SK-N-MC (cell line): ENCODE data around the gene ACTG2.
A peak's percentile ranks its signal among the peaks of the same experiment; 100 is the strongest.

Source experiments
- DNase-seq: peaks from one replicate; pipeline ENCODE4 v3.0.0-alpha.2; 2011; ENCODE audit warnings: low read depth, low spot score
- H3K27ac ChIP-seq: fragments of 200-600 bp; sonication (generic); 2 replicates; pipeline ENCODE4 v1.5.1; 2016; ENCODE audit warnings: mixed run types
- H3K36me3 ChIP-seq: fragments of 200-600 bp; sonication (generic); 2 replicates; pipeline ENCODE4 v1.6.1; 2017; ENCODE audit warnings: antibody characterized with exemption, low read length, mixed read lengths; ENCODE audit not compliant: insufficient read depth
- H3K4me3 ChIP-seq: fragments of 200-600 bp; sonication (generic); 2 replicates; pipeline ENCODE4 v1.5.1; 2016
- H3K9ac ChIP-seq: fragments of 200-600 bp; sonication (generic); 2 replicates; pipeline ENCODE4 v1.8.0; 2017; ENCODE audit warnings: mixed run types, mixed read lengths; ENCODE audit not compliant: insufficient read length
- H3K9me3 ChIP-seq: fragments of 200-600 bp; sonication (generic); 2 replicates; pipeline ENCODE4 v1.6.1; 2017; ENCODE audit warnings: low read depth, mild to moderate bottlenecking, antibody characterized with exemption, low read length, moderate library complexity, mixed read lengths
- EZH2 ChIP-seq: fragments of 200-600 bp; sonication (generic); IDR thresholded peaks from one replicate; pipeline ENCODE4 v1.6.1; 2017; ENCODE audit warnings: antibody characterized with exemption
- FOXP2 ChIP-seq: optimal IDR thresholded peaks from 2 replicates; pipeline ENCODE3; 2011; ENCODE audit warnings: mild to moderate bottlenecking, moderate library complexity; ENCODE audit not compliant: insufficient read depth; ENCODE audit errors: extremely low read length, control extremely low read depth
- POLR2AphosphoS5 ChIP-seq: IDR thresholded peaks from 2 replicates; pipeline ENCODE4 v1.6.1; 2012; ENCODE audit warnings: mild to moderate bottlenecking, low read depth, low read length, borderline replicate concordance

The ACTG2 gene

DNA sequence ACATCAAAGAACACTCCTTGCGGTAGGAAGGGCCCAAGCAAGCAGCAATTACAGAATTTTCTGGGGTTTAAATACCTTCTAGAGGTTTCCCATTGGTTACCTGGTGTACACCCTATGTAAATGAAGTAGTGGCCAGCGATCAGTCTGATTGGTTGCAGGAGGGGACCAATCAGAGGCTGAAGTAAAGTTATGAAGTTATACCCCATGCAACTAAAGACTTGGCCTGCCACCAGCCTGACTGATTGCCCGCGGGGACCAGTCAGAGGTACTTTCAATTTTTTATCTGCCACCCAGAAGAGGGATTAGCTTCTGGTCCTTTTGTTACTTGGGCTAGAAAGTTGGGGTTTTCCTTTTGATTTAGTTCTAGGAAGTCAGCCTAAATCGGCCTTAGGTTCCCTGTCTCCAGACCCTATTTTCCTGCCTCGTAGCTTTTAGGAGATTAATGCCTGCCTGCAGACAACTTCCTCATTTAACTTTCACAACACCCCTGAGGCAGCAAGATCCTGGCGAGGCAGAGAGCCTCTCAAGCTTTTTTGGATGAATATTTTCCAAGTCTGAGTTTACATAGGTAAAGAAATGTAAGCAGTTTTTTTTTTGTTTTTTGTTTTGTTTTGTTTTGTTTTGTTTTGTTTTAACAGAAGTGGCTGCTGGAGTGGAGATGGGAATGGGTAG is 32.4 kb downstream of the ACTG2 start:
- no peaks in the 10 kb centered on the region for H3K9me3 ChIP-seq
- DNase-seq, result no peak
- no peak overlapping the region for H3K27ac ChIP-seq
- no peak for TF ChIP-seq EZH2
- TF ChIP-seq FOXP2, result no peak
- H3K4me3 ChIP-seq, result no peak overlapping the region
- H3K36me3 ChIP-seq, result peaks cover 9% of the 10 kb centered on the region; the same call in 1 of the 2 replicates
- no peak overlapping the region for H3K9ac ChIP-seq

DNA sequence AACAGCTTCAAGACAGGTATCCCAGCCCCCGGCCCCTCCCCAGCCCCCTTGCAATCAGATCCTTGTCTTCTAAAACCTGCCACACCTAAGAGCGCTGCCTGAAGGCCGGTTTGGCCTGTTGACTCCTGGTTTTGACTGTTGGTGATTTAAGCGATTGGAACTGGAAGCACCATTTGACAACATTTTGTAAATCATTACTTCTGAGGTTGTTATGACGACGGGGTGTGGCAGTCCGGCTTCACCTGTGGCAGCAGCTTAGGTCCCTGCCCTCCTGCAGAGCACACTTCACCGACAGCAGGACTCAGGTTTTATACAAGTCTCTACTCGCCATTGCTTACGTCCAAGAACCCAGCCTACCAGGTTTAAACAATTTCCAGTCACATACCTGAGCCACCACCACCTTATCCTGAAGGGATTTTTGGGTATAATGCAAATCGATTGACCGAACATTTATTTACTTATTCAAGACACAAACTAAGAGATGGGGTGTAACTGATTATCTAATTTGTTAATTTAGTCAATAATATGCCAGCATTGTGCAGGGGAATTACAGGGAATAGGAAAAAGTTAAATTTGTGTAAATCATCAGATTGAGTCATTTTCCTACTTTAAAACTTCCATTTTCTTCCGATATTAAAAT is 33.2 kb downstream of the ACTG2 start:
- Histone ChIP-seq H3K4me3 (peak overlapping the region; percentile 91), H3K36me3 (peaks cover 10% of the 10 kb centered on the region; the same call in 1 of the 2 replicates), H3K27ac (peak overlapping the region; percentile 87), H3K9ac (peak overlapping the region; percentile 81), H3K9me3 (no peaks in the 10 kb centered on the region)
- no peak for TF ChIP-seq POLR2AphosphoS5
- TF ChIP-seq EZH2, result no peak
- TF ChIP-seq FOXP2, result no peak
- DNase-seq, result no peak

DNA sequence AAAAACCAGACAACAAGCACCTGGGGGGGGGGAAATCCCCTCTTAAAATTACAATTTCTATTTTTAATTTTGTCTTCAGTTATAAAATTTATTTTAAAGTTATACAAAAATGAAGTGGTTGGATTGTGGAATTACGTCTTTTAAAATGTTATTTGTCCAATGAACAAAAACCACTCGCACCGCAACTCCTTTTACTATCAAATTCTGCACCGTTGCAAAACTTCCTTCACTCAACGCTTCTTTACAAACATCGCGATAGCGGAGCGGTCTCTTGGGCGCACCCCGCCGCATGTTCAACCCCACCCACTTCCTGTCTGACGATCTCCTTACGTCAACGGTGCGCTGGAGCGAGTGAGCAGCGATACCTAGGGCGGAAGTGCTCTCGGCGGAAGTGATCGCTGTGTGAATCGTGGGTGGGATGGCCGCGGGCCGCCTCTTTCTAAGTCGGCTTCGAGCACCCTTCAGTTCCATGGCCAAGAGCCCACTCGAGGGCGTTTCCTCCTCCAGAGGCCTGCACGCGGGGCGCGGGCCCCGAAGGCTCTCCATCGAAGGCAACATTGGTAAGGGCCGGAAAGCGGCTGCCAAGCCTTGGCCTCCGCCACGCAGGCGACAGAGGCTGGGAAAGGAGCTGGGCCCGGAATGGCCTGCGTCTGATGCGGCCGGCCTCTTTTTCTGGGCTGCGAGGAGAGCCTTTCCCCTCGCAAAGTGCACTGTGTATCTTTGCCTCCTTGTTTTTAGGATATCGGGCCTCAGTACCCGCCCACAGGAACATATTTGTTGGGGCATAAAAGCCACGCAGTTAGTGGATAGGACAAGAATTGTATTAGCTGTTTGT is 33.9 kb downstream of the ACTG2 start, which contains the start of gene DGUOK:
Gene DGUOK (plus strand): TSS at position 388 of the 835 bp plus-strand sequence. CDS start 31 bp downstream, at position 419.
- TF ChIP-seq FOXP2 (peak; percentile 86), EZH2 (no peak), POLR2AphosphoS5 (peak; percentile 96)

DNA sequence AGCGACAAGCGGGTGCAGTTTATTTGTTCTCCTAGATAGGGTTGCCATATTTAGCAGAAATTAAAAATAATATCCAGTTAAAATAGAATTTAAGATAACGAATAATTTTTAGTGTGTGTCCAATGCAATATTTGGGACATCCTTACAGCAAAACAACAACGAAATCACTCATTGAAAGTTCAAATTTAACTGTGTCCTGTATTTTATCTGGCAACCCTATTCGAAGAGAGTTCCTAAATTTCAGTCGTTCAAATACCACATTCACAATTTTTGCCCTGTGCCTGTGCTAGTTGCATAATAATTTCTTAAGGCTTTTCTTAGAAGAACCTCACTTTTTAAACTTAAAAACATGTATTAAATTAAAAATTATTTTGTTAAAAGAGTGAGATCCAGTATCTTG is 34.5 kb downstream of the ACTG2 start:
- Histone ChIP-seq H3K9ac (peak overlapping the region; percentile 96), H3K27ac (peak overlapping the region; percentile 88), H3K36me3 (peaks cover 21% of the 10 kb centered on the region; the same call in 1 of the 2 replicates), H3K9me3 (no peaks in the 10 kb centered on the region), H3K4me3 (peak overlapping the region; percentile 91)
- no peak for TF ChIP-seq POLR2AphosphoS5
- no peak for TF ChIP-seq EZH2
- TF ChIP-seq FOXP2, result no peak
- no peak for DNase-seq

More for the DNA sequence above, 33.9 kb downstream of the ACTG2 start, which contains the start of gene DGUOK:
- DNase-seq, result peak; percentile 97
- Histone ChIP-seq H3K27ac (peak within 1 kb of the TSS; percentile 88), H3K4me3 (peak within 1 kb of the TSS; percentile 91), H3K9me3 (no peaks in the 10 kb centered on the region), H3K9ac (peak within 1 kb of the TSS; percentile 96), H3K36me3 (peaks cover 15% of the 10 kb centered on the region; the same call in 1 of the 2 replicates)

DNA sequence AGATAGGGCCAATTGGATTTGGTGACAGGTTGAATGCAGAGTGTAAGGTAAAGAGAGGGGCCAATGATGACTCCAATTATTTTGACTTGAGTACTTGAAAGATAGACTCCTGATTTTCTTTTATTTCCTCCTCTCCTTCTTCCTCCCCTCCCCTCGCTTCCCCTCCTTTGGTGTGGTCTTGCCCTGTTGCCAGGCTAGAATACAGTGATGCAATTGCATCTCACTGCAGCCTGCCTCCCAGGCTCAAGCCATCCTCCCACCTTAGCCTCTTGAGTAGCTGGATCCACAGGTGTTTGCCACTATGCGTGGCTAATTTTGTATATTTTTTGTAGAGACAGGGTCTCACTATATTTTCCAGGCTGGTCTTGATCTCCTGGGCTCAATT is 36.1 kb downstream of the ACTG2 start:
- Histone ChIP-seq H3K9ac (no peak overlapping the region), H3K27ac (no peak overlapping the region), H3K4me3 (no peak overlapping the region), H3K9me3 (no peaks in the 10 kb centered on the region), H3K36me3 (peaks cover 35% of the 10 kb centered on the region; the same call in 1 of the 2 replicates)
- no peak for DNase-seq
- TF ChIP-seq EZH2 (no peak), FOXP2 (no peak), POLR2AphosphoS5 (no peak)

DNA sequence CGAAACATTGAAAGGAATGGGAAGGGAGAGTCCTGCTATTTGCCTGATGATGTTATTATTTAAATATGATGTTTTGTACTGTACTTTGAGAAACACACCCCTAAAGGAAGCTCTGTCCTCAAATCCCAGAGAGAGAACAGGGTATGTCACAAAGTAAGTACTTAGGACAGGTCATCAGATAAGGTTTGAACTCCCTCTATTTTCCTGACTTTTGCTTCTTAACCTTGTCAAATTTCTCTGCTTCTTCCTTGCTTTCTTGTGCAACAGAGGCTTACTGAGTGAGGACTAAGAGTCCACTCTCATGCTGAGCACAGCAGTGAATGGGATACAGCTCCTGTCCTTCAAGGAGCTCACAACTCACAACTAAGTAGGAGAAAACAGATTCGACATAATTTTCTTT is 37.6 kb downstream of the ACTG2 start:
- H3K36me3 ChIP-seq, result peaks cover 44% of the 10 kb centered on the region; the same call in 1 of the 2 replicates
- H3K4me3 ChIP-seq, result no peak overlapping the region

DNA sequence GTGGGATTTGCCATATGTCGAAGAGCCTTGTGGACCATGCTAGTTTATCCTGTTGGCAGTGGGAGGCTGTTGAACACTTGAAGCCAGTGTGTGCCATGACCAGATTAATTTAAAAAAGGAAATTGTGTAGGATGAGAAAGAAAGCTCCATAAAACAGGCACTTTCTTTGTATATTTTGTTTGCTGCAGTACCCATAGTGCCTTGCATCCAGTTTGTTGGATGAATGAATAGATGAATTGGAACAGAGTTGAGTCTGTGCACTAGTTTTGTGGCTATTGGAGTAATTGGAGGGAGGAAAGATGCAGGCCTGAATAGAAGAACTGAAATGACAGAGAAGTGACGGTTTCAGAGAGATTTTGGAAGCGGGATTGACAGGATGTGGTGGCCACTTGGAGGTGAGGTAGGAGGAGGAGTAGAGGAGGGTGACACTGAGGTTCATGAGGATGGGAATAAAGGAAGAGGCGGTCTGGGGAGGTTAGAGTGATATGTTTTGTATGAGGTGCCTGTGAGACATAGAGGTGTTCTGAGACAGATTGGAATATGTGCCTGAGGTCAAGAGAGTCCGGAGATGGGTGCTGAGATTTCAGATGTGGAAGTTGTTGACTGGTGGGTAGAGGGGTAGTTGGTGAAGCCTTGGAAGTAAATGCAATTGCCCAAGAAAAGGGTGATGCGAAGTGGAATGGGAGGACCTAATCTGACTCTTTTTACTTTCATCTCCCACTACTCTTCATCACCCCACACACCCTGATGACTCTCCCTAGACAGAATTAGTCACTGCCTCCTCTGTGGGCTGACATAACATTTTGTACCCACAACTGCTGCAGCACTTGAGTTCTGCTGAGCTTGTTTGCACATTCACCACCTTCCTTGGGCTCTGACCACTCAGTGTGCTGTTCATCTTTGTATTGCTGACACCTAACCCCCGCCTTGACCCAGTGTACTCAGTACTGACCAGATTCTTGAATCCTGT is 39.0 kb downstream of the ACTG2 start:
- Histone ChIP-seq H3K9ac (no peak overlapping the region), H3K27ac (no peak overlapping the region), H3K4me3 (no peak overlapping the region), H3K9me3 (no peaks in the 10 kb centered on the region), H3K36me3 (peaks cover 50% of the 10 kb centered on the region)
- TF ChIP-seq EZH2 (no peak), FOXP2 (no peak), POLR2AphosphoS5 (no peak)
- DNase-seq, result no peak

More for the DNA sequence above, 37.6 kb downstream of the ACTG2 start:
- no peak for TF ChIP-seq EZH2
- no peak for TF ChIP-seq POLR2AphosphoS5
- no peak for TF ChIP-seq FOXP2
- Histone ChIP-seq H3K9ac (no peak overlapping the region), H3K27ac (no peak overlapping the region), H3K9me3 (no peaks in the 10 kb centered on the region)
- DNase-seq, result no peak

DNA sequence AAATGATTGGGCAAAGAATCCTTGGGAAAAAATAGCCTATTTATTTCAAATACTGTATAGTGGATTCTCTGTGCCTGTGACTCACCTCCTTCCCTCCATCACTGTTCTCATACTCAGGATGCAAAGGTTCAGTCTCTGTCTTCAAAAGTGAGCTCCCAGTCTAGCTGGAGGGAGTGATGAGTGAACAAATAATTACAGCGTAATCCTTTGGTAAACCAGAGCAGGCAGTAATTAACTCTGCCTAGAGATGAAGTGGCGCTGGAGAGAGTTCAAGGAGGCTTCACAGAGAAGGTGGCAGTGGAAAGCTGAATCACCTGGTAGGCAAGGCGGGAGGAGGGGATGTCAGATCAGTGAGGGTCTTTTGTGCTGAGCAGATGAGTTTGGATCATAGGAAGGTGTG is 40.4 kb downstream of the ACTG2 start:
- Histone ChIP-seq H3K27ac (no peak overlapping the region), H3K4me3 (no peak overlapping the region), H3K36me3 (peaks cover 56% of the 10 kb centered on the region), H3K9me3 (no peaks in the 10 kb centered on the region), H3K9ac (no peak overlapping the region)
- TF ChIP-seq POLR2AphosphoS5 (no peak), FOXP2 (no peak), EZH2 (no peak)
- DNase-seq, result no peak
